LoVo (cell line): Measurements from ENCODE around the gene ROCK2.
"Not testable (repeated sequence)": the region's sequence is repeated elsewhere in the genome, so short reads cannot be mapped to it uniquely, and the experiment has no call there.

Experiments used
- DNase-seq: peaks from one replicate; pipeline ENCODE4 v3.0.0-alpha.2; 2016; ENCODE audit warnings: low spot score

The ROCK2 gene

DNA sequence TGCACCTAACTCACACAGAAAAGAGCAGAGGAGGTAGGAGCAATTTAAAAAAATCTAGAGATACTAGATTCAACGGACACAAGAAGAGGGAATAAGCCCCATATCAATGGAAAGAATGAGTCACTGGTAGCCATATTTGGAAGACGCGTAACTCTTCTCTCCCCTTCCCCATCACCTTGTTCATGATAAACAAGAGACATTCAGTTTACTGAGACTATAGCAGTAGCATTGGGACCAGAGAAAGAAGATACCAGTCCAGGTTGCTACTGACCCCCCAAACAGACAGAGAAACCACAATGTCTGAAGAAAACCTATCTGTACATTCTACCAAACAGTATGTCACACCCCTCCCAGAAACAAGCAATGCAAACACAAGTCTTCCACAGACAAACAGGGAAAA lies 108.1 kb downstream of the ROCK2 start:
- no peak for DNase-seq

DNA sequence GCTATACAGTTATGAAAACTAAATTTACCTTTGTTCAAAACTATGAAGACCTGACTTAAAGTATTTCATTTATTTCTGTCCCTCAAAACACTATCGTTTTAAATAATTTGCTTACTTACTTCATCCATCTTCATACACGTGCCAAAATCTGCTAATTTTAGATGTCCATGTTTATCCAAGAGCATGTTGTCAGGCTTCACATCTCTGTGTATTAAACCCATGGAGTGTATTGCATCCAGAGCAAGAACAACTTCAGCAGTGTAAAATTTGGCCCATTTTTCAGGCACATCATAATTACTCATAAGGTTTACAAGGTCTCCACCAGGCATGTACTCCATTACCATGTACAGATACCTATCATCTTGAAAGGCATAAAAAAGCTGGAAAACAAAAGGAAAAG lies 108.9 kb downstream of the ROCK2 start:
- DNase-seq = no peak

DNA sequence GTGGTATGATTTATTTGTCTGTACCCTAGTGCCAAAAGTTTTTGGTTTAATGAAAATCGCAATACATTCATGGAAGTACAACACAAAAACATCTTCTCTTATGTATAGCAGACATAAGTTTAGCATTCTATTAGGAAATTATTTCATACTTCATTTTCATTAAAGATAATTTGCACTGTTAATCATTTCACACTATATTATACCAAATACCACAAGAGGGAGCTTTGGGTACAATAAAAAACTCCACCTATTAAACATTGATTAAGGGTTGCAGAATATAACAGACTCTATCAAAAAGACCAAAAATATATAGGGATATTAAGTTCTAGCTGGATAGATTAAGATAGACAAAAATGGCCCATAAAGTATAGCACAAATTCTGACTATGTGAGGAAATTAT lies 110.1 kb downstream of the ROCK2 start:
- peak; percentile 6 for DNase-seq

DNA sequence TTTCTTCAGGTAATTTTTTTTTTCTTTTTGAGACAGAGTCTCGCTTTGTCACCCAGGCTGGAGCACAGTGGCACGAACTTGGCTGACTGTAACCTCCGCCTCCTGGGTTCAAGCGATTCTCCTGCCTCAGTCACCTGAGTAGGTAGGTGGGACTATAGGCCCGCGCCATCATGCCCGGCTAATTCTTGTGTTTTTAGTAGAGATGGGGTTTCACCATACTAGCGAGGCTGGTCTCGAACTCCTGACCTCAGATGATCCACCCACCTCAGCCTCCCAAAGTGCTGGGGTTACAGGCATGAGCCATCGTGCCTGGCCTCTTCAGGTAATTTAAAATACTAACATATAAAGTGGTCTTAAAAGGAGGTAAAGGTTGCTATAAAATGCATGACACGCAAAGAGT lies 113.2 kb downstream of the ROCK2 start:
- DNase-seq = not testable (repeated sequence)

DNA sequence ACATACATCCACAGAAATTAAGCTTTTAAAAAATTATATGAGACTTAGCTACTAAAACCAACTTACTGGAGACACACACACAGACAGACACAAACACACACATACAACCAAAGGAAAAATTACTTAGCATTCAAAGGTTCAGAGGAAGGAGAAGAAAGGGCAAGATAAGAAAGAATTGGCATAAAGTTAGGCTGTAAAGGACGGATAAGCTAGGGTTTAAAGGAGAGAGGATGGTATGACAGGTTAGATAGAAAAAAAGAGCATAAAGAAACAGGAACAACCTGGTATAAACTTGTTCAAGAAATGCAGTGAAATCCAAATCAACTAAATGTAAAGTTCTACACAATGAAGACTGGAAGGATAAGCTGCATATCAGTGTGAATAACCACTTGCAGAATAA lies 115.7 kb downstream of the ROCK2 start:
- no peak for DNase-seq

DNA sequence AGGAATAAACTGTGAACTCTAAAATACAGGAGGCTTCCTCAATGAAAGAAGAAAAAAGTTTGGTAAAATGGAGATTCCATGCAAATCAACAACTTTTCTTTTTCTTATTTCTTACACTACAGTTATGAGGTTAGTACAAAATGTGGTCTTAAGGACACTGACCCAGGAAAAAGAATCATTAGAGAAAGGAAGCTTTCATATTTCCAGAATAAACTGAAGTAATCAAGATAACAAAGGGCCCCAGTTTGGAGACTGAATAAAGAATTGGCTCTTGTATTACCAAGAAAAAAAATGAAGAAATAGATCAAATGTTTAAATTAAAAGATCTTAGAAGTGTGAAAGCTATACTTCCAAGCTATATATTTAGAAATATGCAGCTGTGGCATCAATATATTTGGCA lies 116.8 kb downstream of the ROCK2 start:
- no peak for DNase-seq

DNA sequence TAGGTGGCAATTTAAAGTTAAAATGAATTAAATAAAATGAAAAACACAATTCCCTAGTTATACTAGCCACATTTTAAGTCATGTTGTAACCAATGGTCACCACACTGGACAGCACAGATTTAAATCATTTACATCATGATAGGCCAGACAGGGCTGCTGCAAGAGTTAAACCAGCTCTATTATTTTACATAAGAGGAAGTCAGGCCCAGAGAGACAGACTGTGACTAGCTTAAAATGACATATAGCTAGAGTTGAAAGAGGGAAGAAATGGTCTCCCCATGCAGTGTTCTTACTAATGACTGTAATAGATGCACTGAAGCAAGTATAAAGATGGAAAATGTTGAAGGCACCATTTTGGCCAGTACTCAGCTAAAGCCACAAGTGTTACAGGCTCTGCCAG lies 119.5 kb downstream of the ROCK2 start:
- no peak for DNase-seq

DNA sequence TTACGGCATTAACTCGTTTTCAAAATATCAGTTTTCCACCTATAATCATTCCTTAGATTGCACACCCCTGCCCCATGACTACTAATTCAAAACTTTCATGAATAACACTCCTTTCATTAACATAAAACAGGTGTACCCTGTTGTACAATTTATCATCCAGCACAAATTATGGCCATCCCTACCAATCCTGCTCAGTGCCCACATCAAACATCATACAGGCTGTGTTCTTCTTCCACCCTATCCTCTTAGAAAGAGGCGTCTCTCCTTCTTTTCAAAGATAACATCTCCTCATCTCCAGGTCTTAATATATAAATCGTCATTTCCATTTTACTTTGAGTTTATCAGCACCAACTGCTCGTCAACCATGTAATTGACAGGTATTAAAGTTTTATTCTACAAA lies 121.6 kb downstream of the ROCK2 start:
- no peak for DNase-seq

DNA sequence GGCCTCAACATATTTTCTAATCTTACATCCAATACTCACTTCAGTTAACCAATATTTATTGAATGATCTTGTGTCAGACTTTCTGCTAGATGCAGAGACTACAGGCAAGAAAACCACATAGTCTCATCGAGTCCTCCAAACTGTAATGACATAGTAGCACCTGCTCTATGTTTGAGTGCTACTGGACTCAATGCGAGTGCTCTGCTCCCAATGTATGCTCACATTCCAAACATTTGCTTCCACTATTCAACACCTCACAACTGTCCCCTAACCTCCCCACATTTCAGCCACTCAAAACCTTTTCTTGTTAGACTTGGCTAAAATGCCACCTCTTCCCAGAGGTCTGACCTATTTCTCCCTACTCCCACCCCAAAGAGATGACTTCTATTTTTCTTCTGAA lies 124.0 kb downstream of the ROCK2 start:
- no peak for DNase-seq

DNA sequence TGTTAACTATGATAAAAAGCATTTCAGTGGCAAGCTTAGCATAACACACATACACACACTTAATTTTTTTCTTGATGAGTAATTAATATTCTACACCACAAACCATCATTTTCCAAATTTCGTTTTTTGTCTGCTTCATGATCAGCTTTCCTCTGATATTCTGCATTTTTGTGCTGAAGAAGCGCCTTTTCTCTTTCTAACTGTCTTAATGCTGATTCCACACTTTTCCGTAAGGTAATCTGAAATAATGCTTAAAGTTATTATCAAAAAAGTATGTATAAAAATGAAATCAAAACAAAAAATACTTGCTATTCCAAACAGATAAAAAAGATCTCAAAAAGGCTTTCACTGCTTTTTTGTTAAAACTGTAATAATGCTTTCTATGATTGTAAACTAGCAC lies 129.0 kb downstream of the ROCK2 start:
- no peak for DNase-seq

DNA sequence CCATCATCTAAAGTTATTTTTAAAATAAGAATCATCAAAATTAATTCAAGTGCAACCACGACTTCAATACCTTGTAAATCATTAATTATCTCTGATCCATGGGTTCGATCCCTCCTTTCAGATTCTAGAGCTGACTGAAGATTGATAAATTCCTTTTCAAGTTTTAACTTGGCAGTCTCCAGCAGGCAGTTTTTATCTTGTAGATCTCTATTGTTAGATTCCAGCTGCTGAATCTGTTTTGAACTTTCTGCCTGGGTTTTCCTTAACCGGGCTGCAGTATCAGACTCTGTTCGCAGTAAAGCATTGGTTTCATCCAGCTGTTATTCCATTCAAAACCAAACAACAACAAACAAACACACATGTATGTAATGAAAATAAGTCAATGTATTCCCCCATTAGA lies 129.7 kb downstream of the ROCK2 start:
- DNase-seq = no peak

DNA sequence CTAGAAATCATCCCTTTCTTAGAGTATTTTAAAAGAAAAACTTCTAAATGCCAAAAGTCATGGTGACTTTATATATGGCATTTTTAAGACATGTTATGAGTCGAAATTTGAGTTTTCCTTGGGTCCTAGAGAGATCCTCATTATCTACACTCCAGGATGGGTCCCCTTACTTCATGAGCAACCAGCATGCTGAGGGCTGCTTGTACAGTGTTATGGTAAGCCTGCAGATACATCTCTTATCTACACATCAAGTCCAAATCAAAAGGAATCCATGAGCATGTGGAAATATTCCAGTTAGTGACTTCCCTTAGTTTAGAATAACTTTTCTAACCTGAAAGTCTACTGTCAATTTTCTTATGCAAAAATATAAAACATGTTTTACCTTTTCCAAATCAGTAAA lies 130.5 kb downstream of the ROCK2 start:
- no peak for DNase-seq

DNA sequence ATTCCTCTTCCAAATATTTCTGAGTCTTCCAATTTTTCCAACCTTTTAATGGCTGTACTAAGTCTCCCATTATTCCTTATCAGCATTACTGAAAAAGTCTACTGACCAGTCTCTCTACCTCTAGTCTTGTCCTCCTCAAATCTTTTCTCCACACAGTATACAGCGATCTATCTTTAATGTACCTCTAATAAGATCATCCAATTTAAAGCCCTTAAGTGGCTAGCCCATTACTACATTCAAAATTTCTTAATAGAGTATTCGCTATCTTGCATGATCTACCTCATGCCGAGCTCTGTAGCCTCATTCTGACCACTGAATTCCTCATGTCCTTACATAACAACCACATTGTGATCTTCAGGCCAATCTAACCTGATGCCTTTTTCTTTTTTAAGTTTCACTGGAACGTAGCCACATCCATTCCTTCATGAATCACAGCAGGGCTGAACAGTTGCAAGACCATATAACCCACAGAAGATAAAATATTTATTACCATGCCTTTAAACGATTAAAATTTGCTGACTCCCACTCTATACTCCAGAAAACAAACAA lies 131.3 kb downstream of the ROCK2 start:
- no peak for DNase-seq

DNA sequence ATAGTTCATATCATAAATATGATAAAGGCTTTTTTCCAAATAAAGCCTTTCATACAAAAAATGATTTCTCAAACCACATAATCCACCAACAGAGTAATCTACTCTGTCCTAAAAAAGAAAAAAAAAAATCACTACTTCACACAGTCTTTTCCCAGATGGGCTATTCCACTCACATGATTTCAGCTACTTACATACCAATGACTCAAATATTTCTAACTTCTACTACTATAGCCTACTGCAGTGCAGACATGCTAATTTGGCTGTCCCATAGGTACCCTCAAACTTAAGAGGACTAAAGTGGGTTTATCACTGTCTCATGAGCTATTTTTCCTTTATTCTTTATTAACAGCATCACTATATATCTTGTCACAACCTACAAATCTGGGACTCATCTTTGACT lies 131.8 kb downstream of the ROCK2 start:
- no peak for DNase-seq

DNA sequence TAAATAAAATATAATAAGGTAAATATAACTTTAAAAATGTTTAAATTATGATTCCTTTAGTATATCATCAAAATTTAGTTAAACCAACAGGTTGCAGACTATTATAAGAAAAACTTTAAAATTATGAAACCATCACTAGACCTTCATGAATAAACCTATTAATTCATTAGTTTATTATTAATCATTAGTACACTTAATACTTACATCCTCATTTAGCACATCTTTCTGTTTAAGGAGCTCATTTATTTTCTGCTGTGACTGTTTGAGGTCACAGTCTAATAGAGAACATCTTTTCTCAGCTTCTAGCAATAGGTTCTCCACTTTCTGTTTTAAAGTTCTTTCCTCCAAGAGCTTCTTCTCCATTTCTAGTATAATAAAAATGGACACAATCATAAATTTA lies 136.4 kb downstream of the ROCK2 start:
- DNase-seq = no peak

DNA sequence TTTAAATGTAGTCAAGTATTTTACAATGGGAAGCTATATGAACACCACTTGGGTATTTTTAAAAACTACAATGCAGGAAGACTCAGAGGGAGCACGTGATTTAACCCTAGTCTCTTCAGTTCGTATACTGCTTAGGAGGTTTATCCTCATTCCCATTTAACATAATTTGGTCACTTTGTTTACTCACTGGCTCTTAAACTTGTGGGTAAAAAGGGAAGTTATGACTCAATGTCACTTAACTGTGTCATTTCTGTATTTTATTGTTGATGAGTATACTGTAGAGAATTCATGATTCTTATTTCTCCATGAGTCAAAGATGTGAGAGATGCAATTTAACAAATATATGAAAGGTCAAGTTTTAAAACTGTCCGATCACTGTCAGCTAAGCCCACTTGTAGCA lies 141.0 kb downstream of the ROCK2 start:
- peak; percentile 82 for DNase-seq

DNA sequence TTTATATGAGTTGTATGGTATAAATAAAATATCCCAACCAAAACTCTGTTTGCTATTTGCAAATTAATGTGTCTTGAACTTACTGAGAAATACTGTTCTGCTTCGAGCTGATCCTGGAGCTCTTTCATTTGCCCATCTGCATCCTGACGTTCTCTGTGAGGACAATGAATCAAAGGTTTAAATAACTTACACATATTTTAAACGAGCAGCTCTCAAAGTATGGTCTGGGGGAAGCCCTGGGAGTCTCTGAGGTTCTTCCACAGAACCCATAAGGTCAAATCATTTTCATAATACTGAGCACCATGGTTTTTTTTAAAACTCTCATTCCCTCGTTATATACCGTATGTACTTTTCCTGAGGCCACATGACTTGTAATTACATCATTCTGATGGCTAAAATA lies 142.5 kb downstream of the ROCK2 start:
- no peak for DNase-seq

DNA sequence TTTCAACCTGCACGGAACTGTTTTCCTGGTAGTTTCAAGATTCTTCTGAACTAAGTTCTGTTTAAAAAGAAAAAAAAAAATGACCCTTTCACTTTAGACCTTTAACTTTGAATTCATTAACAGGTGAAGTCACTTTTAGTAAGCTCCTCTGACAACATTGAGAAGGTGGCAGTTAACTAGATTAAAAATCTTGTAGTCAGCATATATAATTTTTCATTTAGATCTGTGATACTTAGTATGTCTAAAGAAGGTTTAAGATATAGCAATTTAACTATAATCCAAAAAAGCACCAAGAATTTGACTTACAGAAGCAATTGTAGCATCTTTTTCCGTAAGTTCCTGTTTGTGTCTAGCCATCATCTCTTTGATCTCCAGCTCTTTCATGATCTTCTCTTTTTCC lies 143.8 kb downstream of the ROCK2 start:
- DNase-seq = no peak

DNA sequence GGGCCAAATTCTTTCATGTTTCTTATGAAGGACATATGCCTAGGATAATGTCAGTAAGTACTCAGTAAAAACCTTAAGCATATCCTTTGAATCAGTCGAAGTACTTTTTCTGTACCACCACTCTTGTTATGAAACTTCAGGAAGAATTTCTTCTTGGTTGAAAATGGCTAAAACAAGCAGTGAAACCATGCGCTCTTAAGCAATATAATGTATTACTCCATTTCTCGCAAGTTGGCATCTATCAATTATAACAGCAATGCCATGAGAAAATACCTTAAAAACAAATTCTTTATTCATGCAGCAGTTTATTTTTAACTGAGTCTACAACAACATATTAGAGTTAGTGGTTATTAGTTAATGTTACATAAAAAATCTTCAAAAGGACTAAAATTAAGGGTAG lies 148.2 kb downstream of the ROCK2 start:
- DNase-seq = no peak

DNA sequence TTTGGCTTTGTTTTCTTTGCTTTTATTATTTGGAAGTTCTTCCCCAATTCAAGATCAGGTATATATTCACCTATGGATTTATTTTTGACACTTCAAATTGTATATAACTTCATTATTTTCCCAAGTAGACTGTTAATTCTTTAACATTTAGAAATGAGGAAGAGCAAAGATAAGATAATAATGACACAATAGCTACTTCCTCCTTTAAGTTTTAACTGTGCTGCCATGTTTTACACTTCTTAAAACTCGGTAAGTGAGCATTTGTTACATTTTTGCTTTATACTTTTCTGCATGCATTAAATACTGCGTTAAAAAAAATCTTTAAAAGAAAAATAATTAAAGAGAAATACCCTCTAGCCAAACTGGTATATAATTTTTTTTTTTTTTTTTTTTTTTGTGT lies 156.7 kb downstream of the ROCK2 start:
- no peak for DNase-seq

DNA sequence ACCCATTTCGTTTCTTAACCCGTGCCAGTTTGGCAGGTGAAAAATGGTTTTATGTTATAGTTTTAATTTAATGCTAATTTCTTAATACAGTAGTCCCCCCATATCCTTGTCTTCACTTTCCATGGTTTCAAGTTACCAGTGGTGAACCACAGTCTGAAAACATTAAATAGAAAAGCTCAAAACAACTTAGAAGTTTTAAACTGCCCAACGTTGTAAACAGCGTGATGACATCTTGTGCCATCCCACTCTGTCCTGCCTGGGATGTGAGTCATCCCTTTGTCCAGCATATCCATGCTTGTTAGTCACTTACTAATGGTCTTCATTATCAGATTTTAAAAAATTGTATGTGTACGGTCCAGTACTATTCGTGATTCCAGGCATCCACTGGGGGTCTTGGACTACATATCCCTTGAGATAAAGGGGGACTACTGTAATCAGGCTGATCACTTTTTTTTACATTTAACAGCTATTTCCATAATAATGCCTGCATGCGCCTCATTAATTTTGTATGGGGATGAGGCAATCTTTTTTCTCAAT lies 157.3 kb downstream of the ROCK2 start:
- DNase-seq = no peak

DNA sequence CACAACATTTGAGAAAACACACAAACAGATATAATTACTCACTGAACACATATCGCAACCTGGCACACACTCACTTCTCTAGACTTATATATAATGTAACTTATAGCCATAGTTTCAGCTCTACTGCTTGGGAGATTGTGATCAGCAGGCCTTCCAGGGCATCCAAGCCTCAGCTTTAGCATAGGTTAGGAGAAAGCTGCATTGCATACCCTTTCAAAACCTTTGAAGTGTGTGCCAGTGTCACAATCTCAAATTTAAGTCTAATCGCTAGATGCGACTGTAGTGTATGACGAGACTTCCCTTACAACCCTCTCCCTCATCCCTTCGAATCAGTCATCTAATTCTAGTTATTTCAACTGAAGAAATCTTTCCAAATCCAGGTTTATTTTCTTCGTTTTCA lies 158.3 kb downstream of the ROCK2 start:
- no peak for DNase-seq

DNA sequence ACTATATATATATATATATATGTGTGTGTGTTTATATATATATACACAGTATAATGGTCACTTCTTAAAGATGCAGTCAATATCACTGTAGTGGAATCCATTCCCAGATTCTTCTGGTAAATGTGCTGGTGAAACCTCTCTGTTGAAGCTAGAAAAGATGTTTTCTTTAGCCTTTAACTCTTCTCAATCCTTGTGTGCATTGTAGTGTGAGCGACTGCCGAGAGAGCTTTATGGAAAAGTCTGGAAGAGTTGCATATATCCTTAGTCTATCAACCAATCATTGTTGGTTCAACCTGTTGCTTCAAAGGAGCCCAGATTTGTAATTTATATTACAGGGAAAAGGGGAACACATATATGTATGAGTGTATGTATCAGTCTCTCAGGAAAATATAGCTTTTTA lies 161.5 kb downstream of the ROCK2 start:
- DNase-seq = no peak

DNA sequence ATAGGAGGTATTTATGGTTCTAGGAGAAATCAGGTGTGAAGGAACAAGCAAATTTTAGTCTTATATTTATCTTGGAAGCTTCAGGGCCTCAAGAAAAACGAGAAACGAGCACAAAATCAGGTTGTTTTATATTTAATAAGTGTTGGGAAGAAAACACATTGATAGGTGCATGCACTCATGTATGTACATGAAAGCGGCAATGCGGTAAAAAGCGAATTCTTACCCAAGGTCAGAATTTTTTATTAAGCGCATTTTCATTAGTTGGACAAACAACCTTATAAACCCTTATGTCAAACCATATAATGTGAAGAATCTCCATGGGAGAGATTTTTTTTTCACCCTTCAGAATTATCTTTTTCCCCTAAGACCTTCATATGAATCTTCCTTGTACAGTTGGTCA lies 163.8 kb downstream of the ROCK2 start:
- DNase-seq = no peak

DNA sequence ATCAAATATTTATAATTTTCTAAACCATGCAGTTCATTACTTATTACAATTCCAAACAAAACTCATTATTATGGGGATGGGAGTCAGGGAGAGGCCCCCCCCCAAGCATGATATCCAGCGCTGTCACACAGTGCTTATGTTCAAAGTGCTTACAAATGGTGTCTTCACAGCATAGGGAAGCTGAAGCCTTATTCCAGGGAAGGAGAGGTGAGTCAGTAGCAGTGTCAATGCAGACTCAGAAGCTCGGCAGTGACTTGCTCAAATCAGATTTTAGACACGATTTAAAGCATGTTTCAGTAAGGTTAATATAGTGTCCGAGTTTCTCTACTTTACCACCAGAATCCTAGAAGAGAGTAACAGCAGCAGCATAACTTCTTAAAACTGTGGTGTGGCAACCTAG lies 164.5 kb downstream of the ROCK2 start:
- no peak for DNase-seq
